SH-SY5Y (cell line): ENCODE results near the gene MFAP5.

Experiments used
- GATA2 ChIP-seq: IDR thresholded peaks from 2 replicates; pipeline ENCODE4 v1.6.1; 2011; ENCODE audit warnings: mild to moderate bottlenecking, low read depth, low read length
- GATA3 ChIP-seq: IDR thresholded peaks from 2 replicates; pipeline ENCODE4 v1.6.1; 2011; ENCODE audit warnings: low read depth, mild to moderate bottlenecking, low read length, moderate library complexity

DNA sequence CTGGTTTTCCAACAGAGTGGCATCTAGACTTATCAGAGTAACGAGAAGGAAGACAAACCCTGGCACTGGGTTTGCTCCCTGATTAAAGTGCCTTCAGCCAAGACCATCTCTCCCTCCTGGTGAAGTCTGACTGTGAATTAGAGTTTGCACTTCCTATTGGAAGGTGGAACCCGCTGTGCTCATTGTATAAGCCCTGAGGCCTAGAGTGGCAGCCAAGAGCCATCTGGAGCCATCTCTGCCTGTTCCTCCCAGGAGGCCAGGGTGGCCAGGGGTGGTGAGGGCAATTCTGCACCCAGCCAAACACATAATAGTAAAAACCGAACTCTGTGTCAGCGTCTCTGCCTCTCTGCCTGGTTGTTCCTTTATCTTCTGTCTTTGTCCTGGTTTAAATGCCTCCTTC lies 25.0 kb downstream of the MFAP5 start:
- TF ChIP-seq GATA3 (no peak), GATA2 (no peak)
